Right renal pelvis (tissue), 4 donors: ENCODE data around the gene DEGS2. TPM values are rescaled to one million over a fixed set of nuclear protein-coding genes. Genes with fewer than 3 reads are reported as not detected.

Source experiments
- DNase-seq, 4 donors: peaks; one replicate each; pipeline ENCODE4 v3.0.0-alpha.2; 2013; ENCODE audit warnings: low read depth in 4 of 4, low spot score in 3 of 4, missing footprints in 1 of 4
- polyA plus RNA-seq, 4 donors: library from polyadenylated mRNA; unstranded; fragments of 120-200 nt; gene quantifications; one replicate each; pipeline ENCODE4 v1.2.1, GENCODE V29; 2013; ENCODE audit not compliant: insufficient read length in 4 of 4

Gene DEGS2
- polyA plus RNA-seq, 4 donors: 9.6 to 14.1 (median 10.8) TPM

DNA sequence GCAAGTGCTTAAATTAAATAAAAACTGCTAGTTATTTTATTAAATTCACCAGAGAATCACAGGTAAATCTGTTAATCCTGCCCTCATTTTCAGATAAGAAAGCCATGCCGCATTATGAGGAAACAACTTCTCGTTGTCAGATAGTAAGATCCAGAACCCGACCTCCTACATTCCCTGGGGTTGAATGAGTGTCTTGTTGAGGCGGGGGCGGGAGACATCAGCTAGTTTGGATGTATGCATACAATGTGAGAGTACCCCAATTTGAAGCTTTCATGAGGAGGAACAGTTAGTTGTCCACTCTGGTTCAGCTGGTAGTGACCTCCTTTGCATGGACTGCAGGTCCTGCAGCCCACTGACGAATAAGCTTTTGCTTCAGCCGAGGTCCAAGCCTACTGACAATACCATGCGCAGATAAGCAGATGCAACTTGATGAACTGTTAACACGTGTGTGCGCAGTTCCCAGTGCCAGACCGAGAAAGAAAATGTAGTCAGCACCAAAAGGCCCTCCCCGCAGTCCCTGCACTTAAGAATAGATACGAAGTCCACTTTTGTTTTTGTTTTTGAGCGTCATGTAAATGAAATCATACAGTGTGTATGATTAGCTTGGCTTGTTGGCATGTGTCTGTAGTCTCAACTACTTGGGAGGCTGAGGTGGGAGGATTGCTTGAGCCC lies 59.3 kb downstream of the DEGS2 start:
- no peak for DNase-seq

DNA sequence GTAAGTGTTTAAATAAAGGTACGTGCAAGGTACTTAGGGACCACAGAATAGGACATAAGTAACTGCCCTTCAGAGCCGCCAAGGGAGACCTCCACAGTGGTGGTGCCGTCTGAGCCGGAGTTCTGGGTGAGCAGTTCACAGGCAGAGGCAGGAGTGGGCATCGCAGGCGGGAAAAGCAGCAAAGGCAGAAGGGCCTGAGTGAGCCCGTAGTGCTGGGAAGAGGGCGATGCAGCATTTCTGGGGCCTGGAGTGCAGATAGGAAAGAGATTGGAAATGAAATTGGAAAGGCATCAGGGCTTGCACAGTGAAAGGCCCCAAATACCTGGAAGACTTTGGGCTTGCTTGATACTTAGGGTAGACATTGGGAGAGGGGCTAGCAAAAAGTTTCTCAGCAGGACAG lies 61.3 kb downstream of the DEGS2 start:
- DNase-seq: no peak

DNA sequence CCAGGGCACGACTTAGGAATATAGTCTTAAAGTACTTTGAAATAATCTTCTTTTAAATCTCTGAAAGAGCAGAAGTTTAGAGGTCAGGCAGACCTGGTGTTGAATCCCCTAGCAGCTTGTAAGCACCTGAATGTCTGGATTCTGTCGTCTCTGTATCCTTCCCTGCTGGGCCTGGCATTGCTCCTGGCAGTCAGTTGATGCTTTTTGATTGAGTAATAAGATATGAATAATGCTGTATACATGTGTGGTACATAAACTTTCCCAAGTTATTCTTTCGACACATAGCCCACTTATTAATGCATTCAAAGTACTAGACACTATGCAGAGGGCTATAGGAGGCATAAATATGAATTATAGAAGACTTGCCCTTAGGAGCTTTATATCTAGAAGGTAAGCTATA lies 62.8 kb downstream of the DEGS2 start:
- no peak for DNase-seq

Other genes with a start within 250 kb of the DEGS2 start
- 100 to 1,000 TPM; 118 to 145 (median 128) TPM for gene EVL, start 94.2 kb downstream of the DEGS2 start, polyA plus RNA-seq
- 100 to 1,000 TPM; 131 to 164 (median 160) TPM for gene YY1, start 79.5 kb upstream of the DEGS2 start, polyA plus RNA-seq
- gene SLC25A29, start 146.8 kb upstream of the DEGS2 start, polyA plus RNA-seq: 10 to 100 TPM; 34.8 to 54.1 (median 45.2) TPM
- under 1 TPM in 1 of 4 donors, not detected in 3; 0.05 TPM for gene SLC25A47, start 163.7 kb upstream of the DEGS2 start, polyA plus RNA-seq
- 10 to 100 TPM in 1 of 4 donors, 1 to 10 TPM in 3; 7.8 to 11.0 (median 9.3) TPM for gene WDR25, start 216.8 kb upstream of the DEGS2 start, polyA plus RNA-seq